CD4-positive, CD25-positive, alpha-beta regulatory T cell (primary cell): ENCODE measurements around the gene SECTM1. TPM values are rescaled to one million over a fixed set of nuclear protein-coding genes. Genes with fewer than 3 reads are reported as not detected.

Experiments used
- ATAC-seq, 2 donors: fragments of 150-1000 bp; cut with Tn5 transposase; one replicate each; pipeline ENCODE4 v1.10.0; 2021; ENCODE audit warnings: low read depth in 2 of 2, moderate number of reproducible peaks in 2 of 2, moderate library complexity in 1 of 2
- DNase-seq, 3 donors: peaks; one replicate each; pipeline versions ENCODE4 v3.0.0 to v3.0.0-alpha.2; 2012 to 2022; ENCODE audit warnings: mixed read lengths in 1 of 3
- H3K27ac ChIP-seq: one replicate; pipeline ENCODE4 v1.7.0; 2013; ENCODE audit warnings: mild to moderate bottlenecking, low read length; ENCODE audit not compliant: insufficient read depth, poor library complexity, severe bottlenecking
- H3K27me3 ChIP-seq: one replicate; pipeline ENCODE4 v1.7.0; 2013; ENCODE audit warnings: low read length; ENCODE audit not compliant: control insufficient read depth, insufficient read depth
- H3K36me3 ChIP-seq: one replicate; pipeline ENCODE4 v1.7.0; 2013; ENCODE audit warnings: mild to moderate bottlenecking, low read length, moderate library complexity; ENCODE audit not compliant: control insufficient read depth, insufficient read depth
- H3K4me1 ChIP-seq: 2 replicates; pipeline ENCODE4 v1.7.0; 2013; ENCODE audit warnings: mild to moderate bottlenecking, low read length; ENCODE audit not compliant: insufficient read depth, control insufficient read depth, poor library complexity, severe bottlenecking
- H3K4me3 ChIP-seq: one replicate; pipeline ENCODE4 v1.7.0; 2013; ENCODE audit warnings: low read depth, mild to moderate bottlenecking, low read length, moderate library complexity
- H3K9me3 ChIP-seq, 2 experiments: 1 replicate in 1 of 2; 2 replicates in 1 of 2; pipeline ENCODE4 v1.7.0; 2013; ENCODE audit warnings: low read length in 2 of 2, mild to moderate bottlenecking in 1 of 2, moderate library complexity in 1 of 2; ENCODE audit not compliant: control insufficient read depth in 2 of 2
- H3K27ac Mint-ChIP-seq, 3 donors: one replicate each; pipeline ENCODE4 v1.8.0; 2020 to 2022; ENCODE audit warnings: mild to moderate bottlenecking in 3 of 3, mixed read lengths in 3 of 3, moderate library complexity in 2 of 3
- H3K27me3 Mint-ChIP-seq: one replicate; pipeline ENCODE4 v1.8.0; 2022; ENCODE audit warnings: mild to moderate bottlenecking, mixed read lengths
- H3K36me3 Mint-ChIP-seq: one replicate; pipeline ENCODE4 v1.8.0; 2020; ENCODE audit warnings: mixed read lengths
- H3K4me1 Mint-ChIP-seq, 4 donors: one replicate each; pipeline ENCODE4 v1.8.0; 2020 to 2022; ENCODE audit warnings: mixed read lengths in 4 of 4, mild to moderate bottlenecking in 1 of 4
- H3K4me3 Mint-ChIP-seq, 4 donors: one replicate each; pipeline ENCODE4 v1.8.0; 2020 to 2022; ENCODE audit warnings: mild to moderate bottlenecking in 4 of 4, mixed read lengths in 4 of 4, moderate library complexity in 3 of 4
- H3K9me3 Mint-ChIP-seq, 7 donors: one replicate each; pipeline ENCODE4 v1.8.0; 2020 to 2022; ENCODE audit warnings: mixed read lengths in 7 of 7, mild to moderate bottlenecking in 3 of 7, moderate library complexity in 2 of 7
- polyA plus RNA-seq, 4 donors: library from polyadenylated mRNA; unstranded; fragments of 300-500 nt; fragmentation: Illumina TruSeq; gene quantifications; one replicate each; pipeline ENCODE4 v1.2.3, GENCODE V29; 2021
- total RNA-seq: library from RNA; stranded (reverse); gene quantifications from one replicate; pipeline ENCODE4 v1.2.3, GENCODE V29; 2022

SECTM1 gene
- total and polyA plus RNA-seq, 5 donors from 2014 or later: 0.38 to 0.91 (median 0.52) TPM

DNA sequence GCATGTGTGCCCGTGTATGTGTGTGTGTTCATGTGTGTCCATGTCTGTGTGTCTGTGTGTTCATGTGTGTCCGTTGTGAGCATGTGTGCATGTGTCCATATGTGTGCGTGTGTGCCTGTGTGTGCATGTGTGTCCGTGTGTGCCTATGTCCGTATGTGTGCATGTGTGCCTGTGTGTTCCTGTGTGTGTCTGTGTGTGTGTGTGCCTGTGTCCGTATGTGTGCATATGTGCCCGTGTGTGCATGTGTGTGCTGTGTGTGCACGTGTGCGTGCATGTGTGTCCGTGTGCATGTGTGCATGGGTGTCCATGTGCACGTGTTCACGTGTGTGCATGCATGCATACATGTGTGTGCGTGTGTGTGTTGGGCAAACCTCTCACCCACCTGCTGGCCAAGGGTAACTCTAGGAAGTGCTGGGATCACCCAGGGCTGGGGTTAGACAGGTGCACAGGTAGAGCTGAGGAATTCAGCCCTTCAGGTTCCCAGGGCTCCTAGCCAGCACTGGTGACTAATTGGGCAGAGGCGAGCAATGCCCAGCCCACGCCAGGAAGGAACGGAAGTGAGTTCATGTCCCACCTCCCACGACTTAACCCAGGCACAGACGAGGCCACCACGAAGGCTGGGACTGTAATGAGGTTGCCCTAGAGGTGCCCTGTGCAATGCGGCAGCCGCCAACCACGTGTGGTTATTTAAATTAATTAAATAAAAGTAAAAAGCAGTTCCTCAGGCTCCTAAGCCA, 51.9 kb downstream of the SECTM1 start:
- Histone ChIP-seq H3K4me3 (no peak overlapping the region), H3K27me3 (no peaks in the 10 kb centered on the region), H3K27ac (no peak overlapping the region), H3K4me1 (peaks cover 4% of the 10 kb centered on the region), H3K9me3 (no peaks in the 10 kb centered on the region), H3K36me3 (no peaks in the 10 kb centered on the region)
- DNase-seq (no peak), ATAC-seq (no peak)
- Mint-ChIP-seq H3K4me3 (peak overlapping the region in 1 of 4 donors; percentile 5), H3K36me3 (no peaks in the 10 kb centered on the region), H3K9me3 (no peaks in the 10 kb centered on the region), H3K27me3 (peaks cover 5% of the 10 kb centered on the region), H3K4me1 (peaks cover 0 to 7% (median 3%) of the 10 kb centered on the region in 4 donors), H3K27ac (peak overlapping the region in 1 of 3 donors; percentile 73)

- Mint-ChIP-seq H3K36me3 (no peaks in the 10 kb centered on the region), H3K9me3 (no peaks in the 10 kb centered on the region), H3K27ac (peak overlapping the region in 1 of 3 donors; percentile 73), H3K27me3 (peaks cover 5% of the 10 kb centered on the region), H3K4me3 (peak overlapping the region in 1 of 4 donors; percentile 5), H3K4me1 (peaks cover 0 to 7% (median 3%) of the 10 kb centered on the region in 4 donors)
- Histone ChIP-seq H3K27me3 (no peaks in the 10 kb centered on the region), H3K4me1 (peaks cover 4% of the 10 kb centered on the region), H3K4me3 (no peak overlapping the region), H3K27ac (no peak overlapping the region), H3K36me3 (no peaks in the 10 kb centered on the region), H3K9me3 (no peaks in the 10 kb centered on the region)
- DNase-seq: no peak
- ATAC-seq: no peak
Measured at GRCh38 chr17:82281076-82281475, 52.5 kb downstream of the SECTM1 start.

GRCh38 chr17:82280537-82280936, 53.0 kb downstream of the SECTM1 start:
- H3K4me1 ChIP-seq: peaks cover 4% of the 10 kb centered on the region
- no peaks in the 10 kb centered on the region for H3K9me3 ChIP-seq
- H3K36me3 Mint-ChIP-seq: no peaks in the 10 kb centered on the region
- H3K27me3 Mint-ChIP-seq: peaks cover 8% of the 10 kb centered on the region
- H3K4me3 ChIP-seq: no peak overlapping the region
- H3K9me3 Mint-ChIP-seq: no peaks in the 10 kb centered on the region
- no peaks in the 10 kb centered on the region for H3K36me3 ChIP-seq
- H3K27ac ChIP-seq: no peak overlapping the region
- no peak for ATAC-seq
- H3K4me1 Mint-ChIP-seq: peaks cover 0 to 7% (median 3%) of the 10 kb centered on the region in 4 donors
- H3K4me3 Mint-ChIP-seq: no peak overlapping the region
- H3K27ac Mint-ChIP-seq: peak overlapping the region in 1 of 3 donors; percentile 26
- no peaks in the 10 kb centered on the region for H3K27me3 ChIP-seq
- no peak for DNase-seq

GRCh38 chr17:82278786-82279391, 54.7 kb downstream of the SECTM1 start:
- peaks cover 0 to 9% (median 3%) of the 10 kb centered on the region in 4 donors for H3K4me1 Mint-ChIP-seq
- H3K27ac Mint-ChIP-seq: no peak overlapping the region
- H3K4me1 ChIP-seq: peaks cover 5% of the 10 kb centered on the region
- peaks cover 8% of the 10 kb centered on the region for H3K27me3 Mint-ChIP-seq
- no peak overlapping the region for H3K27ac ChIP-seq
- H3K9me3 ChIP-seq: no peaks in the 10 kb centered on the region
- H3K4me3 Mint-ChIP-seq: no peak overlapping the region
- no peaks in the 10 kb centered on the region for H3K36me3 Mint-ChIP-seq
- no peak overlapping the region for H3K4me3 ChIP-seq
- ATAC-seq: no peak
- H3K27me3 ChIP-seq: no peaks in the 10 kb centered on the region
- no peaks in the 10 kb centered on the region for H3K36me3 ChIP-seq
- H3K9me3 Mint-ChIP-seq: no peaks in the 10 kb centered on the region
- no peak for DNase-seq

DNA sequence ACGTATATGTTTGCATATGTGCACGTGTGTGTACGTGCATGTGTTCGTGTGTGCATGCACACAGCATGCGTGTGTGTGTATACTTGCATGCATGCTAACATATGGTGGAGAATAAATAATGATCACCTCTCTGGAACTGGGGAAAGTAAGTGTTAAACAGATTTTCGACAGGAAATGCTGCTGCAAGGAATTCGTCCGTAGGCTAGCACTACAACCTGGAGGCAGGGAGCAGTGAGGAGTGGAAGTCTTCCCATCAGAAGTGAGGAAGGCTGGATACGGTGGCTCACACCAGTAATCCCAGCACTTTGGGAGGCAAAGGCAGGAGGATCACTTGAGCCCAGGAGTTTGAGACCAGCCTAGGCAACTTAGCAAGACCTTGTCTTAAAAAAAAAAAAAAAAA, 55.3 kb downstream of the SECTM1 start:
- no peak overlapping the region for H3K27ac Mint-ChIP-seq
- DNase-seq: no peak
- Histone ChIP-seq H3K4me3 (no peak overlapping the region), H3K27me3 (no peaks in the 10 kb centered on the region), H3K36me3 (no peaks in the 10 kb centered on the region), H3K9me3 (no peaks in the 10 kb centered on the region), H3K27ac (no peak overlapping the region), H3K4me1 (peaks cover 9% of the 10 kb centered on the region)
- peaks cover 0 to 9% (median 3%) of the 10 kb centered on the region in 4 donors for H3K4me1 Mint-ChIP-seq
- peaks cover 12% of the 10 kb centered on the region for H3K27me3 Mint-ChIP-seq
- no peaks in the 10 kb centered on the region for H3K9me3 Mint-ChIP-seq
- no peak for ATAC-seq
- H3K36me3 Mint-ChIP-seq: no peaks in the 10 kb centered on the region
- no peak overlapping the region for H3K4me3 Mint-ChIP-seq

GRCh38 chr17:82277851-82278250, 55.7 kb downstream of the SECTM1 start:
- Mint-ChIP-seq H3K36me3 (no peaks in the 10 kb centered on the region), H3K4me3 (no peak overlapping the region), H3K4me1 (peaks cover 0 to 9% (median 3%) of the 10 kb centered on the region in 4 donors), H3K27me3 (peaks cover 13% of the 10 kb centered on the region), H3K27ac (no peak overlapping the region), H3K9me3 (no peaks in the 10 kb centered on the region)
- Histone ChIP-seq H3K4me1 (peaks cover 9% of the 10 kb centered on the region), H3K9me3 (no peaks in the 10 kb centered on the region), H3K36me3 (no peaks in the 10 kb centered on the region), H3K4me3 (no peak overlapping the region), H3K27ac (no peak overlapping the region), H3K27me3 (no peaks in the 10 kb centered on the region)
- ATAC-seq (no peak), DNase-seq (no peak)

- Histone ChIP-seq H3K4me3 (no peak overlapping the region), H3K36me3 (no peaks in the 10 kb centered on the region), H3K9me3 (no peaks in the 10 kb centered on the region), H3K27me3 (no peaks in the 10 kb centered on the region), H3K27ac (no peak overlapping the region), H3K4me1 (peaks cover 12% of the 10 kb centered on the region)
- ATAC-seq: no peak
- H3K4me1 Mint-ChIP-seq: peaks cover 6 to 16% (median 9%) of the 10 kb centered on the region in 4 donors
- no peak overlapping the region for H3K27ac Mint-ChIP-seq
- no peak for DNase-seq
- no peak overlapping the region for H3K4me3 Mint-ChIP-seq
- H3K36me3 Mint-ChIP-seq: peaks cover 5% of the 10 kb centered on the region
- H3K9me3 Mint-ChIP-seq: no peaks in the 10 kb centered on the region
- peaks cover 13% of the 10 kb centered on the region for H3K27me3 Mint-ChIP-seq
Measured at GRCh38 chr17:82276938-82277337, 56.6 kb downstream of the SECTM1 start.
